Measurements from ENCODE around the gene PIK3R4. TPM values are rescaled to one million over a fixed set of nuclear protein-coding genes. Genes with fewer than 3 reads are reported as not detected.

Gene PIK3R4
- total RNA-seq, 2 experiments from 2014 or later, result 31.1 to 31.4 TPM

DNA sequence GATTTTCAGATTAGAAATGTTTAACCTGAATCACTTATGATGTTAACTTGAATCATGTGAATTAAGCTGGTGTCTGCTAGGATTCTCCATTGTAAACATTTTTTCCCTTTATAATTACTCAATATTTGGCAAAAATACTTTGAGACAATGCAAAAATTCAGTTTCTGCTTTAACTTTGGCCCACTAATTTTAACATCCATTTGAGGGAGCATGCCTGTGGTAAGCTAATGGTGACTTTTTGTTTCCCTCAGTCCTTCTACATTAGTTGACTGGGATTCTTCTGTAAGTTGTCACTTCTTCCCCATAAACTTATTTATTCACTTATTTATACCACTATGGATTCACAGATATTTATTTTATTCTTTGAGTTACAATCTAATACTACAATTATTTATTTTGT is 59.3 kb downstream of the PIK3R4 start:
- no peak overlapping the region for H3K4me3 Mint-ChIP-seq
- no peaks in the 10 kb centered on the region for H3K4me1 Mint-ChIP-seq
- peaks cover 17% of the 10 kb centered on the region for H3K36me3 Mint-ChIP-seq
- DNase-seq, result no peak
- H3K27me3 Mint-ChIP-seq, result no peaks in the 10 kb centered on the region
- no peak overlapping the region for H3K27ac Mint-ChIP-seq
- no peaks in the 10 kb centered on the region for H3K9me3 Mint-ChIP-seq

DNA sequence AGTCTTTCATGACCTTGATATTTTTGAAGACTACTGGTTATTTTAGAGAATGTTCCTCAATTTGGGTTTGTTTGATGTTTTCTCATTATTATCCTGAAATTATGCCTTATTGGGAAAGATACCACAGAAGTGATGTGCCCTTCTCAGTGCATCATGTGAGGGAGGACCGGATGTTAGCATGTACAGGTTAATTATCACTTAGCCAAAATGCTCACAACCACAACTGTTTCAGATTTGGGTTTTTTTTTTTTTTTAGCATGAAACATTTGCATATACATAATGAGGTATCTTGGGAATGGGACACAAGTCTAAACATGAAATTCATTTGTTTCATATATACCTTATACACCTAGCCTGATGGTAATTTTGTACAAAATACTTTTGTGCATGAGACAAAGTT is 59.8 kb downstream of the PIK3R4 start:
- DNase-seq, result no peak
- Mint-ChIP-seq H3K27ac (no peak overlapping the region), H3K36me3 (peaks cover 15% of the 10 kb centered on the region), H3K4me3 (no peak overlapping the region), H3K9me3 (no peaks in the 10 kb centered on the region), H3K27me3 (no peaks in the 10 kb centered on the region), H3K4me1 (no peaks in the 10 kb centered on the region)

DNA sequence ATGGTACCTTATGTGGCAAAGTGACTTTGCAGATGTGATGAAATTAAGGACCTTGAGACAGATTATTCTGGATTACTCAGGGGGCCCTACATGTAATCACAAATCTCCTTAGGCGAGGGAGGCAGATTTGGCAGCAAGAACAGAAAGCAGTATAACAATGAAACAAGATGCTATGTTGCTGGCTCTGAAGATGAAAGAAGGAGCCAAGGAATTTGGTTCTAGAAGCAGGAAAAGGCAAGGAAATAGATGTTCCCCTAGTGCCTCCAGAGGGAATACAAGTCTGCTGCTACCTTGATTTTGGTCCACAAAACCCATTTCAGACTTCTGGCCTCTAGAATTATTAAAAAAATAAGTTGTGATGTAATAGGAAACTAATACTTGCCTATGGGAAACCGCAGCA is 64.5 kb downstream of the PIK3R4 start:
- Mint-ChIP-seq H3K36me3 (peaks cover 24% of the 10 kb centered on the region), H3K4me1 (no peaks in the 10 kb centered on the region)

DNA sequence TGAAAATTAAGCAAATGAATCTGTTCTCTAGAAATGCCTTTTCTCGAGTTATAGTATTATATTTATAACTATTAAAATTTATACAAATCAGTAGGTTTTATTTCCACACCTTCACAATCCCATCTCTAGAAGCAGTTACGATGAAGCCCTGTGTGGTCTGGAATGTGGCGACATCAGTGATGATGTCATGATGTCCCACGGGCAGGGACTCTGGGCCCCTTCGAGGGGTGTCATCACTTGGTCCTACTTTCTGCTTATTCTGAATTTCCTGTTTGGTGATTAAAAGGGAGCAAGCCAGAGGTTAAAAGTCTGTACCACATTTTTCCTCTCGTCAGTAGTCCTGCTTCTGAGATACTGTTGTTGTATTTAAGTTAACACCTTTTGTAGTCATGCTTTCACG is 67.4 kb downstream of the PIK3R4 start:
- Mint-ChIP-seq H3K9me3 (no peaks in the 10 kb centered on the region), H3K27ac (no peak overlapping the region), H3K4me3 (no peak overlapping the region), H3K4me1 (no peaks in the 10 kb centered on the region), H3K36me3 (peaks cover 31% of the 10 kb centered on the region), H3K27me3 (no peaks in the 10 kb centered on the region)
- no peak for DNase-seq

More for the DNA sequence above, 64.5 kb downstream of the PIK3R4 start:
- Mint-ChIP-seq H3K27me3 (no peaks in the 10 kb centered on the region), H3K27ac (no peak overlapping the region), H3K9me3 (no peaks in the 10 kb centered on the region), H3K4me3 (no peak overlapping the region)
- DNase-seq, result no peak

DNA sequence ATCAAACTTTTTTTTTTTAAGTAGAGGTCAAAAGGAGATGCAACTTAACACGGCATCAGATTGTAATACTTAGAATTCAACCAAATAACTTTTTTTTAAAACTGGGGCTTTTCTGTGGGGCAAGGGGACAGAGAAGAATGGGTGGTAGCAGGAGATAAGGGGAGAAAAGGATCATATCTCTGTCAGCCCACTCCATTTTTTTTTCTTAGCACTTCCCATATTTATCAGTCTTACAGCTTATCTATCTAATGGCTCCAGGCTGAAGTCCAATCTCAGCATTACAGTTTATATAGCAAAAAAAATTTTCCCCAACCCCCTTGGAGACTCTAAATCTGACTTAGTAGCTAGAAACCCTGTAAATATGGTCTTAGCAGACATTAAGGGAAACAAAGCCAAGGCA is 69.3 kb downstream of the PIK3R4 start:
- Mint-ChIP-seq H3K4me3 (no peak overlapping the region), H3K36me3 (peaks cover 22% of the 10 kb centered on the region), H3K4me1 (no peaks in the 10 kb centered on the region), H3K27me3 (no peaks in the 10 kb centered on the region), H3K27ac (no peak overlapping the region), H3K9me3 (no peaks in the 10 kb centered on the region)
- DNase-seq, result no peak

DNA sequence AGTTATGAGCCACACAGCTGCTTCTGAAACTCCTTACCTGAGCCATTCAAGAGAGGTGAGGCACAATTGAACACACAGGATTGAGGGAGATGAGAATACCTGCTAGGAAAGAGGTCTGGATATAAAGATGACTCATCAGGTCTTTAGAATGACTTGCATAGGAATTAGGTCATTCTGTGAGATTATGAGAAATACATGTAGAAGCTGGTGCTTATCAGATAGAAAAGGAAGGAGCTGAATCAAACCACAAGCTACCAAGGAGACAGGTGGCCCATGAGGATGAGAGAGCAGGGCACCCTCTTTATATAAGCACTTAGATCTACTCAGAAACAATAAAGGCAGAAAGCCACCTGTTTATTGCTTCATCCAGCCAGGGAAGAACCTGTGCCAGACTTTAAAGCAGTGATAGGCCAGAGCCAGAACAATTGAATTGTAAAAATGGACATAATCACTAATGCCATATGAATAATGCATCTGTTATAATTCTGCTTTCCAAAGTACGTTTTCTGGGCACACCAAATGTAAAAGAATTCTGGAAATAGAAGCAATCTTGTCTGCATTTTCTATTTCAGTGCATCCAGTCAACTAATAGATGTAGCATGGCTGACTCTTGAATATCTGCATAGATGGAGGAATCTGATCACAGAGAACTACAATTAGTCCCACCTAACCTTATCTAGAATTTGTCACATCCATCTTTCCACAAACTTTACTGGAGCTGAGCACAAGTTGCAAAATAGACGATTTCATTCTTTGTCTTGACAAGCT is 74.9 kb downstream of the PIK3R4 start:
- Mint-ChIP-seq H3K4me3 (no peak overlapping the region), H3K9me3 (no peaks in the 10 kb centered on the region), H3K36me3 (peaks cover 17% of the 10 kb centered on the region)

DNA sequence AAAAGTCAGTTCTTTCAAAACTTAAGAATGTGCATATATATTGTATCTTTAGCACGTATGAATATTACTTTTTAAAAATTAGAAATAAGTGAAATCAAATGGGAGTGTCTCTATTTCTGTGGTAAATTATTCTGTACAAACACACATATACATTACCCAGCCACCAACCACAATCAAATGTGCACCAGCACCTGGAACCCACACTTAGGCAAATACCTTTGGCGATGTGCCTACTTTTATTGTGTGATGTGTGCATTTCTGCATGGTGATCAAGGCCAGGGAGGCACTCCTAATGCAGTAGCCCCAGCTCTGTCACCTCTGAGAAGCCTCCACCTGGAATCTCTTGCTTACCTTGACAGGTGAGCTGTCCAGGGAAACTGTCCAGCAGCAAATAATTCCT is 76.9 kb downstream of the PIK3R4 start:
- Mint-ChIP-seq H3K27me3 (no peaks in the 10 kb centered on the region), H3K27ac (no peak overlapping the region), H3K4me1 (no peaks in the 10 kb centered on the region), H3K9me3 (no peaks in the 10 kb centered on the region), H3K36me3 (peaks cover 17% of the 10 kb centered on the region), H3K4me3 (no peak overlapping the region)
- no peak for DNase-seq

More for the DNA sequence above, 74.9 kb downstream of the PIK3R4 start:
- H3K27ac Mint-ChIP-seq, result no peak overlapping the region
- no peaks in the 10 kb centered on the region for H3K4me1 Mint-ChIP-seq
- no peaks in the 10 kb centered on the region for H3K27me3 Mint-ChIP-seq
- DNase-seq, result no peak

DNA sequence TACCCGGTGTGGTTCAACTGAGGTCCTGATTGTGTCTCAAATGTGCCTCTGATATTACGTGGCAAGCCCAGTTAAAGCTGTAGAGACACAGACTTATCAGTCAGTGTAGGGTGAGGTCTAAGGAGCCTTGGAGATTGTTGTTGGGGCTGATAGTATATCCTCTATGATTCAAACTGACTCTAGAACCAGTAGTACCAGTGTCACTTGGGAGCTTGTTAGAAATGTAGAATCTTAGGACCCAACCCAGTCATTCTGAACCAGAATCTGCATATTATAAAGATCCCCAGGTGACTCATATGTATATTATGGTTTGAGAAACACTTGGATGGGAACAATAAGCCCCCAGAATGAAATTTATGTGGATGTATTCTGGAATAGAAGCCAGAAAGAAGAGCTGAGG is 83.5 kb downstream of the PIK3R4 start:
- Mint-ChIP-seq H3K27me3 (no peaks in the 10 kb centered on the region), H3K4me1 (no peaks in the 10 kb centered on the region), H3K9me3 (no peaks in the 10 kb centered on the region), H3K4me3 (no peak overlapping the region), H3K27ac (no peak overlapping the region), H3K36me3 (peaks cover 15% of the 10 kb centered on the region)
- no peak for DNase-seq

DNA sequence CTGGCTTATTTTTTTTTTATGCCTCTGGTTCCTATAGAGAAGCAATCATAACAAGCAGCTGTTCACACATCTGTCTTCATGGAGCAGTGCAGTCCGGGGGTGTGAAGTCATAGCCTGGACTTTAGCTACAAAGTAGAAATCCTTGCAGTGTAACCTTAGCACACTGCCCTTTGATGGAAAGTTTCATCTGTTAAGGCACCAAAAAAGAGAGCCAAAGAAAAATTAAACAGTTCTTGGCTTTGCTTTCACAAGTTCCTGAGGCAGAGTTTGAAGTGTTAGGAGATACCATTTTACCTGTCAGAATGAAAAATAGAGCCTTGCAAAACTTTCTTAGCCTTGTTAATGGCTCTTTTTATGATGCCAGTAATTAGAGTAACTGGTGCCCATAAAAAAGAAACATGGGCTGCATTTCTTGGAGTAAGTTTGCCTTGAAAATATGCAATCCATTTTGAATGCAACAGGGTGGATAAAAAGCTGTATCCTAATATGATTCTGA is 84.1 kb downstream of the PIK3R4 start:
- Mint-ChIP-seq H3K27me3 (no peaks in the 10 kb centered on the region), H3K27ac (no peak overlapping the region), H3K4me3 (no peak overlapping the region), H3K4me1 (no peaks in the 10 kb centered on the region), H3K9me3 (no peaks in the 10 kb centered on the region), H3K36me3 (peaks cover 18% of the 10 kb centered on the region)
- DNase-seq, result no peak

DNA sequence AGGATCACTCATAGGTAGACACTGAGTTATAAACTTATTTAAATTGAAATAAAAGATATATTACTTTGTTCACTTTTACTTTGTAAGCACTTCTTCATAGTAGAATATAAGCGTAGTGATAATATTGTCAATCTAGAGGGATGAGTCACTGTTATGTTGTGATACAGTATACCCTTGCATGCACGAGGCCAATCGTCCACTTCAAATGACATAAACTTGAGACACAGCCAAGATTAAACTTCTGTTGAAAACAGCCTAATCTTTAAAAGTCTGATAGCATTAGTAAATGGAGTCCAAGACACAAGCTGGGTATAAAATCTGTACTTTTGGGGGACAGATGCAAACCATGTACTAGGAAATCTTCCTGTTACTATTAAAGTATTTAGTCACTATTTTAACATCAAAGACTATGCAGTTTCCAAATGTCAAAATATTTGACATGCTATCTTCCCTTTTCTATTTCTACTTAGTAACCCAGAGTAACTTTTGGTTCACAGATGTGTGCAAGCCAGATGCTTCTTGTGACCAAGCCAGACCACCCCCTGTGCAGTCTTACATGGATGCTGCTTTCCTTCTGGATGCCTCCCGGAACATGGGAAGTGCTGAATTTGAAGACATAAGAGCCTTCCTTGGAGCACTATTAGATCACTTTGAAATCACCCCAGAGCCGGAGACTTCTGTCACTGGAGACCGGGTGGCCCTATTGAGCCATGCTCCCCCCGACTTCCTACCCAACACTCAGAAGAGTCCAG is 85.3 kb downstream of the PIK3R4 start:
- peaks cover 15% of the 10 kb centered on the region for H3K36me3 Mint-ChIP-seq
- no peak overlapping the region for H3K4me3 Mint-ChIP-seq
- H3K27me3 Mint-ChIP-seq, result no peaks in the 10 kb centered on the region
- no peak for DNase-seq
- H3K27ac Mint-ChIP-seq, result no peak overlapping the region
- H3K4me1 Mint-ChIP-seq, result no peaks in the 10 kb centered on the region
- H3K9me3 Mint-ChIP-seq, result no peaks in the 10 kb centered on the region

DNA sequence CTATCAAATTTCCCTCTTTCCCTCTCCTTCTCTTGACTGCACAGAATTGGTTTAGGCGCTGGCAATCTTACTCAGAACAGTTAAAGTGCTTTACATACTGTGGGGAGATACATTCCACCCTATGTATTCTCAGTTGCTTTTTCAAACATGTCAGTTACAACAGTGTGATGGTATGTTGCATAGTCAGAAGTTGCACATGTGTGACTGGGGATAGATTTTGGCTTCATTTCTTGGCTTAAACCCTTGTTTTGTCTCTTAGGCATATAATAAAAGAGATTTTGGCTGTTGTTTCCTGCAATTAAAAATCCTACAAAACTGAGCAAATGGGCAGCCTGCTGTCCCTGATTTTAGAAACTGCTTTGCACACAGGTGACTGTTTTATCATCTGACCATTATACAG is 86.7 kb downstream of the PIK3R4 start:
- no peak for DNase-seq
- Mint-ChIP-seq H3K9me3 (peaks cover 2% of the 10 kb centered on the region), H3K4me3 (no peak overlapping the region), H3K27me3 (no peaks in the 10 kb centered on the region), H3K4me1 (no peaks in the 10 kb centered on the region), H3K36me3 (peaks cover 19% of the 10 kb centered on the region), H3K27ac (no peak overlapping the region)

DNA sequence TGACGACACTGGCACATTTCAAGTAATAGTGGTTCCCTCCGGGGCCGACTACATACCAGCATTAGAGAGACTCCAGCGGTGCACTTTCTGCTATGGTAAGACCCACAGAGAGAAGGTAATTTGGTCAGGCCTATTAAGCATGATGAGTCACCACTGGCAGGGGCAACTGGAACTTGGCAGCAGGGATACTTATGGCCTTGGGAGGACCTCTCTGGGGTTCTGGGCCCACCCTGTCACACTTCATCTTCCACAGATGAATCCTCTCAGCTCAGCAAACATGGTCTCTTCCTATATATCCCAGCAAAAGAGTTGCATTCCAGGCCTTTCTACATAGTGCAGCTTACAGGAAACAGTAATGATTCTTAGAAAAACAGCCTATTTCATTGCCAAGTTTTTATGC is 88.0 kb downstream of the PIK3R4 start:
- H3K27ac Mint-ChIP-seq, result no peak overlapping the region
- H3K36me3 Mint-ChIP-seq, result peaks cover 19% of the 10 kb centered on the region
- H3K9me3 Mint-ChIP-seq, result peaks cover 2% of the 10 kb centered on the region
- no peak overlapping the region for H3K4me3 Mint-ChIP-seq
- DNase-seq, result no peak
- H3K27me3 Mint-ChIP-seq, result no peaks in the 10 kb centered on the region
- no peaks in the 10 kb centered on the region for H3K4me1 Mint-ChIP-seq

DNA sequence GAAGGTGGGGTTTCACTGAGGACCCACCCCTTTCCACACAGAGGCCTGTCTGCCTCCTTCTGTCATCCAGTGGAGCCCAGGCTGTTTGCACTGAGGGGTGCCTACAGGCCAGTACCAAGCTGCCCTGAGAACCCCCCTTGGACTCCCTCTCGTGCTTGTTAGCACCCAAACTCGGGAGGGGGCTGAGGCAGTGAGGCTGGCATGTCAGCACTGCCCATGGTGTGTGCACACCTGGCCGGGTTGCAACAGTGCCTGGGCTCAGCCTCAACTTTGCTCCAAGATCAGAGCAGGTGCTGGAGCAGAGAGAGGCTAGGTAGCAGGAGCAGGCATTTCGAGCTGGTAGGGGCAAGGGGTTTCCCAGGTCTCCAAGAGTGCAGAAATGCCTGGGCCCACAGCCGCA is 90.0 kb downstream of the PIK3R4 start:
- peaks cover 2% of the 10 kb centered on the region for H3K9me3 Mint-ChIP-seq
- no peak for DNase-seq
- H3K4me1 Mint-ChIP-seq, result no peaks in the 10 kb centered on the region
- H3K36me3 Mint-ChIP-seq, result peaks cover 19% of the 10 kb centered on the region
- no peak overlapping the region for H3K4me3 Mint-ChIP-seq
- no peaks in the 10 kb centered on the region for H3K27me3 Mint-ChIP-seq
- H3K27ac Mint-ChIP-seq, result no peak overlapping the region

DNA sequence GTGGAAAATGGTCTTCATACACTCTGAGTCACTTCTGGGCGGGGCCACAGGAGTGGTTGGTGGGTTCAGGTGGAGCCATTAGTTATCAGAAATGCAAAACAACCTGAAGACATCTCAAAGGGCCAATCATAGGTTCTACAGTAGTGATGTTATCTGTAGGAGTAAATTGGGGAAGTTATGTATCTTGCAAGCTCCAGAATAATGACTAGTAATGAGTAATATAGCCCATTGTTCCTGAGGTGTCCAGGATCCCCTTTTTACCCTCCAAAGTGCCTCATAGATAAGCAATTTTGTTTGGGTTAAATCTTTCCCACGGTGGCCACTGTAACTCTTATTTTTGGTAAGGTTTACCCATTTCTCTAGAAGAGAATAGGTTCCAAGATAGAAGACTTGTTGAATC is 91.7 kb downstream of the PIK3R4 start:
- no peak for DNase-seq
- peaks cover 16% of the 10 kb centered on the region for H3K36me3 Mint-ChIP-seq
- no peaks in the 10 kb centered on the region for H3K4me1 Mint-ChIP-seq
- H3K9me3 Mint-ChIP-seq, result peaks cover 2% of the 10 kb centered on the region
- no peak overlapping the region for H3K4me3 Mint-ChIP-seq
- H3K27ac Mint-ChIP-seq, result no peak overlapping the region
- no peaks in the 10 kb centered on the region for H3K27me3 Mint-ChIP-seq

DNA sequence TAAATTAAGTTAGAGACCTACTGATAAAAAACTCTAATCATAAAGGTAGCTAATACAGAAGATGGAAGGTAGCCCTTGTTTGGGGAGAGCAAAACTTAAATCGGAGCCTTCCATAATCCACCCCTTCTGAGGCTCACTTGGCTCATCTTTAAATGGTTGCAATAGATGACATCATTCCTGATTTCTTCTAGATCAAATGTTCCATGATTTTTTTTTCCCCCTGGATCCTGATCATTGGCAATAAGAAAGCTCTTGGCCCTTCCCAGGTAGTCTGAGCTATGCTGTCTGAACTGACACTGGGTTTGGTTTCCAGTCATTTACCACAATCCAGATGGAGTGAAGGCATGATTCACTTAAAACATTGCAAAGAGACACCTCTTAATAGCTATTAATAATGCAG is 92.5 kb downstream of the PIK3R4 start:
- no peak for DNase-seq
- Mint-ChIP-seq H3K27me3 (no peaks in the 10 kb centered on the region), H3K4me1 (no peaks in the 10 kb centered on the region), H3K36me3 (peaks cover 16% of the 10 kb centered on the region), H3K27ac (no peak overlapping the region), H3K4me3 (no peak overlapping the region), H3K9me3 (peaks cover 2% of the 10 kb centered on the region)

All from activated naive CD8-positive, alpha-beta T cell treated with anti-CD3 and anti-CD28 coated beads for 36 hours (primary cell).